ENCODE data around the gene PDE4D.

DNA sequence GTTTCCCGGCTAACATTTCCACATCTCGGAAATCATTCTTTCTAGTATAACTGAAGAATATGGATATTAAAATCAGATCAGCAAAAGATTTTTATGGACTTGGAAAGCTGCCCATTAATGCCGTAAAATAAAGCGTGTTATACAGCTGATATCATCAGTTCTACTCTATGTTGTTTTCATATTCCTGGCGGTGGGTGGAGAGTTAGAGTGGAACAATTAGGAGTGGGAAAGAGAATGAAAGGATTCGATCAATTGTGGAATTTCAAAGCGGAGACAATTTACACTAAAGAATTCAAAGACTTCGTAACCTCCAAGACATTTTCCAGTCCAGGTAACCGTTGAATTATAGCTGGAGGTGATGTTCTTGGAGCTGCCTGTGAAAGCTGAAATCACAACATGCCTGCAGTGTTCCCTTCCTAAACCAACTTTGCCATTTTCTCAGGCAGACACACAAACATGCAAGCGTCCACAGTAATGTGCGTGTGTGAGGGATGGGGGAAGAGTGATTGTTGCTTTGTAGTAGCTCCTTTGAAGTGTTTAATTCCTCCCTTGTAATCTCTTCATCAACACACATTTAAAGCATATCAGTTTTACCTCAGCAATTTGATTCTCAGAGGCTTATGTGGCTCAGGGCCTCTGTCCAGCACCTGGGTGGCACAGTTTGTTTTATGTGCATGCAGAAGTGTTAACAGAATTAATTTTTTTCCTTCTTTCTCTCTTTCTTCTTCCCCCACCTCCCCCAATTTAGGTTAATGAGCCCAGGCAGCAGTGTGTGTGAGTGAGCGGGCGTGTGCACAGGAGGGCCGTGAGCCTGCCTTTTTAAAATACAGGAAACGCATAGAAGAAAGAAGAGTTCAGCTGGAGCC lies 766.6 kb downstream of the PDE4D start:
- TF ChIP-seq, protein P1, sequence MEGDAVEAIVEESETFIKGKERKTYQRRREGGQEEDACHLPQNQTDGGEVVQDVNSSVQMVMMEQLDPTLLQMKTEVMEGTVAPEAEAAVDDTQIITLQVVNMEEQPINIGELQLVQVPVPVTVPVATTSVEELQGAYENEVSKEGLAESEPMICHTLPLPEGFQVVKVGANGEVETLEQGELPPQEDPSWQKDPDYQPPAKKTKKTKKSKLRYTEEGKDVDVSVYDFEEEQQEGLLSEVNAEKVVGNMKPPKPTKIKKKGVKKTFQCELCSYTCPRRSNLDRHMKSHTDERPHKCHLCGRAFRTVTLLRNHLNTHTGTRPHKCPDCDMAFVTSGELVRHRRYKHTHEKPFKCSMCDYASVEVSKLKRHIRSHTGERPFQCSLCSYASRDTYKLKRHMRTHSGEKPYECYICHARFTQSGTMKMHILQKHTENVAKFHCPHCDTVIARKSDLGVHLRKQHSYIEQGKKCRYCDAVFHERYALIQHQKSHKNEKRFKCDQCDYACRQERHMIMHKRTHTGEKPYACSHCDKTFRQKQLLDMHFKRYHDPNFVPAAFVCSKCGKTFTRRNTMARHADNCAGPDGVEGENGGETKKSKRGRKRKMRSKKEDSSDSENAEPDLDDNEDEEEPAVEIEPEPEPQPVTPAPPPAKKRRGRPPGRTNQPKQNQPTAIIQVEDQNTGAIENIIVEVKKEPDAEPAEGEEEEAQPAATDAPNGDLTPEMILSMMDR (IDR thresholded peaks at IDR 0.05) = no peak
- TF ChIP-seq EZH2 (IDR thresholded peaks at IDR 0.05) = no peak
- TF ChIP-seq EZH2phosphoT487 (IDR thresholded peaks at IDR 0.05) = no peak

Data from neural progenitor cell (in vitro differentiated cells).